ENCODE data around the gene ZNF610. TPM values are rescaled to one million over a fixed set of nuclear protein-coding genes. Genes with fewer than 3 reads are reported as not detected.
"Not testable (repeated sequence)": the region's sequence is repeated elsewhere in the genome, so short reads cannot be mapped to it uniquely, and the experiment has no call there.

ZNF610 gene
- total RNA-seq (2014; rRNA removed; shearing (Covaris generic)): 2.8 and 3.5 TPM in 2 replicates
- 3.9 and 6.0 TPM in 2 replicates for polyA plus RNA-seq (2016; fragmentation: Nextera tagmentation; extraction: Ambion mirVana)

GRCh38 chr19:52336117-52336790 lies at the start of gene ZNF610:
ZNF610 (plus strand) TSS chr19:52336243; CDS start chr19:52349173, 12,930 bp downstream.
- TF ChIP-seq EZH2phosphoT487 (IDR thresholded peaks at IDR 0.05; ENCODE audit: insufficient read depth, low read depth) (no peak), EZH2 (IDR thresholded peaks at IDR 0.05; ENCODE audit: insufficient read depth, poor library complexity, severe bottlenecking) (no peak)
- in situ Hi-C loops (cut with MboI): no loop called here
- WGBS, 2 experiments (ENCODE audit: low coverage in 1 of 2, low lambda C conversion rate in 2 of 2, missing lambda C conversion rate in 2 of 2): 2 to 3% methylated on average over 47 to 55 of the region's 55 CpGs

GRCh38 chr19:52286256-52286655 lies 49.8 kb upstream of the ZNF610 start:
- WGBS, 2 experiments (ENCODE audit: low coverage in 1 of 2, low lambda C conversion rate in 2 of 2, missing lambda C conversion rate in 2 of 2): 96 to 99% methylated on average over 6 of the region's 6 CpGs
- H3K9ac ChIP-seq: no peak overlapping the region
- in situ Hi-C loops (cut with MboI): no loop called here
- H3K27me3 ChIP-seq (replicated peaks; ENCODE audit: insufficient read depth): no peaks in the 10 kb centered on the region
- H3K9me2 ChIP-seq (ENCODE audit: insufficient read depth): no peaks in the 10 kb centered on the region
- peaks cover 33% of the 10 kb centered on the region for H3K79me2 ChIP-seq (ENCODE audit: insufficient read depth)
- no peak for DNase-seq
- TF ChIP-seq EZH2phosphoT487 (IDR thresholded peaks at IDR 0.05; ENCODE audit: insufficient read depth, low read depth): no peak
- no peak for TF ChIP-seq EZH2 (IDR thresholded peaks at IDR 0.05; ENCODE audit: insufficient read depth, poor library complexity, severe bottlenecking)
- H4K20me1 ChIP-seq (ENCODE audit: insufficient read depth): no peaks in the 10 kb centered on the region
- H3K4me1 ChIP-seq (ENCODE audit: insufficient read depth): no peaks in the 10 kb centered on the region
- no peaks in the 10 kb centered on the region for H3K9me3 ChIP-seq (ENCODE audit: low read depth)
- no peak overlapping the region for H2AFZ ChIP-seq
- no peak overlapping the region for H3K4me2 ChIP-seq (ENCODE audit: unreplicated experiment)
- H3K4me3 ChIP-seq: no peak overlapping the region
- H3F3A ChIP-seq (ENCODE audit: insufficient read depth): no peaks in the 10 kb centered on the region
- peaks cover 52% of the 10 kb centered on the region for H3K36me3 ChIP-seq (ENCODE audit: low read depth)
- no peak overlapping the region for H3K27ac ChIP-seq

More at GRCh38 chr19:52336117-52336790, at the start of gene ZNF610:
- Histone ChIP-seq H3K4me1 (ENCODE audit: insufficient read depth) (no peaks in the 10 kb centered on the region), H3K79me2 (ENCODE audit: insufficient read depth) (peaks cover 9% of the 10 kb centered on the region; the same call in 1 of the 2 replicates), H3K27me3 (replicated peaks; ENCODE audit: insufficient read depth) (no peaks in the 10 kb centered on the region), H3K9me3 (ENCODE audit: low read depth) (no peaks in the 10 kb centered on the region), H3K4me2 (ENCODE audit: unreplicated experiment) (peak within 1 kb of the TSS; percentile 83), H3K27ac (peak within 1 kb of the TSS; percentile 79), H3K9me2 (ENCODE audit: insufficient read depth) (no peaks in the 10 kb centered on the region), H3K36me3 (ENCODE audit: low read depth) (no peaks in the 10 kb centered on the region), H2AFZ (peak within 1 kb of the TSS; percentile 91), H3K9ac (peak within 1 kb of the TSS; percentile 96), H3F3A (ENCODE audit: insufficient read depth) (no peaks in the 10 kb centered on the region), H3K4me3 (peak within 1 kb of the TSS; percentile 89), H4K20me1 (ENCODE audit: insufficient read depth) (no peaks in the 10 kb centered on the region)
- DNase-seq: peak; percentile 95

GRCh38 chr19:52291781-52292180 lies 44.3 kb upstream of the ZNF610 start:
- Histone ChIP-seq H3K27me3 (replicated peaks; ENCODE audit: insufficient read depth) (no peaks in the 10 kb centered on the region), H3K9me3 (ENCODE audit: low read depth) (no peaks in the 10 kb centered on the region), H3F3A (ENCODE audit: insufficient read depth) (peaks cover 12% of the 10 kb centered on the region; the same call in 1 of the 2 replicates), H3K9ac (no peak overlapping the region), H3K4me2 (ENCODE audit: unreplicated experiment) (no peak overlapping the region), H3K36me3 (ENCODE audit: low read depth) (peaks cover 28% of the 10 kb centered on the region), H3K79me2 (ENCODE audit: insufficient read depth) (peaks cover 7% of the 10 kb centered on the region; the same call in 1 of the 2 replicates), H2AFZ (no peak overlapping the region), H3K4me1 (ENCODE audit: insufficient read depth) (no peaks in the 10 kb centered on the region), H3K4me3 (no peak overlapping the region), H3K9me2 (ENCODE audit: insufficient read depth) (no peaks in the 10 kb centered on the region), H4K20me1 (ENCODE audit: insufficient read depth) (no peaks in the 10 kb centered on the region), H3K27ac (no peak overlapping the region)
- in situ Hi-C loops (cut with MboI): no loop called here
- DNase-seq: no peak
- WGBS, 2 experiments (ENCODE audit: low coverage in 1 of 2, low lambda C conversion rate in 2 of 2, missing lambda C conversion rate in 2 of 2): 95 to 96% methylated on average over 3 of the region's 3 CpGs
- TF ChIP-seq EZH2phosphoT487 (IDR thresholded peaks at IDR 0.05; ENCODE audit: insufficient read depth, low read depth): no peak

GRCh38 chr19:52292946-52293345 lies 43.1 kb upstream of the ZNF610 start:
- Histone ChIP-seq H3F3A (ENCODE audit: insufficient read depth) (peaks cover 17% of the 10 kb centered on the region; the same call in 1 of the 2 replicates), H3K36me3 (ENCODE audit: low read depth) (peaks cover 26% of the 10 kb centered on the region)
- H3K9ac ChIP-seq; DNase-seq; H3K4me3 ChIP-seq; H2AFZ ChIP-seq; in situ Hi-C loops (cut with MboI); H3K9me3 ChIP-seq (ENCODE audit: low read depth); H3K4me2 ChIP-seq (ENCODE audit: unreplicated experiment); H3K27me3 ChIP-seq (replicated peaks; ENCODE audit: insufficient read depth); H3K9me2 ChIP-seq (ENCODE audit: insufficient read depth); H3K4me1 ChIP-seq (ENCODE audit: insufficient read depth); H3K79me2 ChIP-seq (ENCODE audit: insufficient read depth); H4K20me1 ChIP-seq (ENCODE audit: insufficient read depth); H3K27ac ChIP-seq: not testable (repeated sequence)
- WGBS, 2 experiments (ENCODE audit: low coverage in 1 of 2, low lambda C conversion rate in 2 of 2, missing lambda C conversion rate in 2 of 2): 99% methylated on average over 6 of the region's 6 CpGs
